Thyroid gland (tissue), 4 donors: ENCODE measurements around the gene LHFPL6.

Experiments
- POLR2A ChIP-seq, 2 donors: fragments of 450-650 bp; IDR thresholded peaks; one replicate each; pipeline ENCODE4 v1.6.1; 2017; ENCODE audit warnings: antibody characterized with exemption in 2 of 2, mild to moderate bottlenecking in 2 of 2, moderate library complexity in 1 of 2
- TF ChIP-seq, protein P1 (sequence below), 6 experiments: fragments of 200-600 bp in 3 of 6; fragments of 450-650 bp in 3 of 6; sonication (generic) in 3 of 6; IDR thresholded peaks; one replicate each; pipeline ENCODE4 v1.5.1; 2016 to 2019; ENCODE audit warnings: antibody characterized with exemption in 6 of 6, mild to moderate bottlenecking in 2 of 6, inconsistent platforms in 1 of 6, moderate library complexity in 1 of 6

DNA sequence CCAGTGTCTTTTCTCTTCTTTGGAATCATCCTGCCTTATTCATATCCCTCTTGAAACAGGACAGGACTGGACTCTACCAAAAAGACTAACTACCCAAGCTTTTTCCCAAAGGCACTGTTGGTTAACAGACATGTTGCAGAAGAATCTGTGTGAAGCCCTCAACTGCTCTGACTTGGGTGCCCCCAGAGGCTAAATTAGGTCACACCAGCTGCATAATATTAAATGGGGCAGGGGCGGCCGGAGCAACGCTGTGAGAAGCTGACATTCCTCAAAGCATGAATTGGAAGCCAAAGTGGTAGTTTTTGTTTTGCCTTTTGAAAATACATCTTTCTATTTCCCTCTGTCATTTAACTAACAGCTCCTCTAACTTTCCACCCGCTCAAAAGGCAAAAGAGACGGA is 185.9 kb downstream of the LHFPL6 start:
- TF ChIP-seq, protein P1, sequence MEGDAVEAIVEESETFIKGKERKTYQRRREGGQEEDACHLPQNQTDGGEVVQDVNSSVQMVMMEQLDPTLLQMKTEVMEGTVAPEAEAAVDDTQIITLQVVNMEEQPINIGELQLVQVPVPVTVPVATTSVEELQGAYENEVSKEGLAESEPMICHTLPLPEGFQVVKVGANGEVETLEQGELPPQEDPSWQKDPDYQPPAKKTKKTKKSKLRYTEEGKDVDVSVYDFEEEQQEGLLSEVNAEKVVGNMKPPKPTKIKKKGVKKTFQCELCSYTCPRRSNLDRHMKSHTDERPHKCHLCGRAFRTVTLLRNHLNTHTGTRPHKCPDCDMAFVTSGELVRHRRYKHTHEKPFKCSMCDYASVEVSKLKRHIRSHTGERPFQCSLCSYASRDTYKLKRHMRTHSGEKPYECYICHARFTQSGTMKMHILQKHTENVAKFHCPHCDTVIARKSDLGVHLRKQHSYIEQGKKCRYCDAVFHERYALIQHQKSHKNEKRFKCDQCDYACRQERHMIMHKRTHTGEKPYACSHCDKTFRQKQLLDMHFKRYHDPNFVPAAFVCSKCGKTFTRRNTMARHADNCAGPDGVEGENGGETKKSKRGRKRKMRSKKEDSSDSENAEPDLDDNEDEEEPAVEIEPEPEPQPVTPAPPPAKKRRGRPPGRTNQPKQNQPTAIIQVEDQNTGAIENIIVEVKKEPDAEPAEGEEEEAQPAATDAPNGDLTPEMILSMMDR (IDR thresholded peaks at IDR 0.05) = no peak
- TF ChIP-seq POLR2A (IDR thresholded peaks at IDR 0.05) = no peak
